ENCODE results near the gene CDKAL1.

CDKAL1 gene

DNA sequence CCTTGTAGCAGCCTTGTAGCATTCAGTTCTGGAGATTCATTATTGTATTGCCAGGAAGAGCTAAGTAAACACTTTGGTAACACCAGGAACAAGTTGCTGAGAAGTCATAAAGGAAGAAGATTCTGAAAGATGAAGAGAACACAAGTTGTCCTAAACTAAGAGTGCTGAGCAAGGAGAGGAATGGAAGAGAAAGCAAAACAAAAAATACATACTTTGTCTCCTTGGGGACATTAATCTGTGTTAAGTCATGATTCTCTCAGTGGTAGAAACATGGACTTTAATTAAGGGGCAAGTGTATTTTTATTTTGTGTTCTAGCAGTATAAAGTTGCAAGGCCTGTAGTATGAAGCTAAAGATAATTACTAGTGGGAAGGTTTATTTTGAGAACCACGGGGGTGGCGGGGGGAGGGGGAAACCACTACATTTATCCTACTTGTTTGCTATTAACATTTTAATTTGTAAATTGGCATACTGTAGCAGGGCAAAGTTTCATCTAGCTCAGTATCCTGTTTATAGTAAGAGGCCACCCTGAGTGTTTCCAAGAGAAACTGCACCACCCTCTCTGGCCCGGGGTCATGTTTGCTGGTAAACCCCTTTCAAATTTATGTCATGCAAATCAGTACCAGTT lies 463.0 kb downstream of the CDKAL1 start:
- no peak for DNase-seq

GRCh38 chr6:20997770-20998147 lies 463.5 kb downstream of the CDKAL1 start:
- no peak for DNase-seq

GRCh38 chr6:20998748-20999448 lies 464.6 kb downstream of the CDKAL1 start:
- DNase-seq: no peak

DNA sequence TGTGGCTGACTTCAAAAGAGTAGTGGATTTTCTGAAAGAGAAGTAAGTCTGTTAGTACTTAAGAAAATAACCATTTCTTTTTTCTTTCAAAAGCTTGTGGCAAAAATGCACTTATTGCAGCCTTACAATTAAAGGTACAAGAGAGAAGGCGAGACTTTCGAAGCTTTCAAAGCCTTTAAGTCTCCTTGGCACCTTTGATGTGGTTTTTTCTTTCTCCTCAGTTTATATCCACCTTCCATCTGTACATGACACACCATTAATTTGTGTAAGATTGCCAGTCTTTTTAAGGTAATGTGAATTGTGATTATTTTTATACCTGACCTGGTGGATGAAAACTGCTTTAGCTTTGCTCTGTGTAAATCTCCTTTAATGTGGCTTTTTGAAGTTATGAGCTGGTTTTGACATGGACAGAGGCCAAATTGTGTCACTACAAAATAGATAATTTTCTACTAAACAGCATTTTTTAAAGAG lies 466.1 kb downstream of the CDKAL1 start:
- no peak for DNase-seq

GRCh38 chr6:21001736-21002135 lies 467.5 kb downstream of the CDKAL1 start:
- no peak for DNase-seq

GRCh38 chr6:21003780-21004541 lies 469.7 kb downstream of the CDKAL1 start:
- no peak for DNase-seq

- DNase-seq: peak; percentile 19
These were observed 471.7 kb downstream of the CDKAL1 start for GRCh38 chr6:21005816-21006570.

GRCh38 chr6:21019614-21020013 lies 485.4 kb downstream of the CDKAL1 start:
- DNase-seq: no peak

GRCh38 chr6:21022343-21023107 lies 488.3 kb downstream of the CDKAL1 start:
- no peak for DNase-seq

GRCh38 chr6:21023210-21023609 lies 489.0 kb downstream of the CDKAL1 start:
- no peak for DNase-seq

GRCh38 chr6:21024616-21025015 lies 490.4 kb downstream of the CDKAL1 start:
- DNase-seq: no peak

DNA sequence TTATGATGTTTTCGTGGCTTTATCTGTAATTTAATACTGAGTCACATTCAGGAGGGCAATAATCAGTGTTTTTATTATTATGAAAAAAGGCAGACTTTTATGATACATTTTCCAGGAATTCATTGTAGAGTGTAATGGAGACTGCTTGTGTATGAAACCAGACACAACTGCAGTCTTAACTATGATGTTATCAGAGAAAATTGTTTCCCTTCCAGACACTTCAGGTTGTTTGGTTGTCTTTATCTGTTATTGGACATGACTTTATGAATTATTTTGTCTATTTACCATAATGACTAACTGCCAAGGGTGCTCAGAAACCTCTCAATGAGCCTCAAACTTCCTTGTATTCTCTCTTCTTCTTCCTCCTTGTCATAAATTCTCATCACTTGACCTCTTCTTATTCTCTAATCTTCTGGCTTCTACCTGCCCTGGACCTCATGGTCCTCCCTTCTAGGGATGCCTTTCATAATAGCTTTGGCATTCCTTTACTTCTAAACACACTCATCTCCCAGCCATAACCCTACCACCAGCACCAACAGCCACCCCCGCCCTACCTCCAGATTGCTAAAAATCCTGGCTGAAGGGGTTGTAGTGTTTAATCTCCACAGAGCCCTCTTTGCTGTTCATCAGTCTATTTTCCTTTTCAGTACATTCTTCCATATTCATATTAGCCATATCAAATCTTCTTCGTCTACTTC lies 492.5 kb downstream of the CDKAL1 start:
- DNase-seq: no peak

GRCh38 chr6:21027507-21027906 lies 493.2 kb downstream of the CDKAL1 start:
- DNase-seq: no peak

- DNase-seq: no peak
These were observed 496.9 kb downstream of the CDKAL1 start for GRCh38 chr6:21031182-21031581.

DNA sequence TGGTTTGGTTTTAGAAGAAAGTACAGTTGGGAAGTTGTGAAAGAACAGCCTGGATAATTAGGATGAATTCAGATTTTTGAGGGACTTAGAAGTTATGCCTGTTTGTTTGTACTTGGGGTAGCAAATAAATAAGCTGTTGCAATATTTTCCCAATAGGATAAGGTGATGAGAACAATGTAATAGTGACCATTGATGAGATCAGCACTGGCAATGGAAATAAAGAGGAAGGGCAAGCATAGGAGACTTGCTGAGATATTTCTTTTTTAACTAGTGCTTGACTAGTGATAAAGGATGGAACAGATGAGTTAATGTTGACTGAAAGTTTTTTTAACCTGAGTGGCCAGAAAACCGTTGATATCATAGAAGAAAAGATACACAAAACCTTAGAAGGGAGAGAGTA lies 498.8 kb downstream of the CDKAL1 start:
- DNase-seq: no peak

DNA sequence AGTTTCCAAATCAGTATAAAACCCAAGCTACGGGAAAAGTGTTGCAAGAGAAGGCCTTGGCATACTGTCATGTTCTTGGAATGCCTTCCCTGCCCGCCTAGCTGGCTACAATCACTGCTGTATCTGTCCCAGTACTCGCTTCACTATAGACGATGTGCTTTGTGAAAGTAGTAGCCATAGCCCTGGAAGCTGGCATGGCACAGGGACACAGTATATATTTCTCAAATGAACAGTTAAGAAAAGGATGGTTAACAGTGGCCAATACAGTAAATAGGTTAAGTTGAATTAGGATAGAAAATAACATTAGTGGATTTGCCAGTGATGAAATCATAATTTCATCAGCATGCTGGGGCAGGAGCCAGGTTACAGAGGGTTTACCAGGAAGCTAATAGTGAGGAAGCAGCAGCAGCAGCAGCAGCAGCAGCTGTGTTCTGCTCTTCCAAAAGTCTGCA lies 499.3 kb downstream of the CDKAL1 start:
- DNase-seq: no peak

DNA sequence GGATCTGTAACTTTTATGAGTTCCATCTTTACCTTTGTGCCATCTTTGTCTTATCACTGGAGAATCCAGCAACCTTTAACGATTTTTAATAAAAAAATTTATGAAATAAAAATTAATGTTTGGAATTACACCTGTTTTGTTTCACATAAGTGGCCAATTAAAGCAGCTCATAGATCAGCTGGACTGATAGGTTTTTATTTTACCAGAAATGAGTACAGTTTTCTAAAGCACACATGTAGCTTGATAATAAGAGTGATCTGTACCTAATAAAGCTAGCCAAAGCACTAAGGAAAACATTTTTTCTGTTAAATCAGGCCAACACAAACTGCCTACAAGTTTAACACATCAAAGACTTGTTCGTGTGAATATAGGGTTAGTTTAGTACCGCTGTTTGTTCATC lies 500.1 kb downstream of the CDKAL1 start:
- DNase-seq: no peak

DNA sequence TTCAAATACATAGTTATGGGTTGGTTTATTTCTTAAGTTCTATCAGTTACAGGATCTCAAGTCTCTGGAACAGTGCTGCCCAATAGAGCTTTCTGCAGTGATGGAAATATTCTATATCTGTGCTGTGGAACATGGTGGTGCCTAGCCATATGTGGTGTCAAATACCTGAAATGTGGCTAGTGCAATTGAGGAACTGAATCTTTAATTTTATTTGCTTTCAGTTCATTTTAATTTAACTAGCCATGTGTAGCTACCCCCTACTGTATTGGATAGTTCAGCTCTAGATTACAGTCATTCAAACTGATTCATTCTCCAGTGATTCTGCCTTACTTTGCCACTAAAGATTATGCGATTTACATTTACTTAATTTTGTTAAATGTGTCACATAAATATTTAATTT lies 503.2 kb downstream of the CDKAL1 start:
- no peak for DNase-seq

DNA sequence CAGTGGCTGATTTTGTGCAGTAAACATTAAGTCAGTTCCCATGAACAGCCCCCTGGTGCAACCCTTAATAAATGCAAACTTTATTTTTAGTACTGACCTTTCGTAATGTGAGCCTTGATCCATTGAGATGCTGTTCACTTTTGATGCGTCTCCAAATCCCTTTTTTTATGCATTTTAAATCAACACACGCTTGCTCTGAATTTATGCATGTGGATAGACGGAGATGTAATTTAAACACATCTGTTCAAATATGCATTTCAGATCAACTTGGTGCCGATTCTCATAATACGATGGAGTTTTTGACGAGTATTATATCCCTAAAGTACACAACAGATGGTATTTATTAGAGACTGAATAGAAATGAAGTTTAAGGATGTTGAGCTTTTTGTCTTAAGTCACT lies 505.7 kb downstream of the CDKAL1 start:
- DNase-seq: no peak

DNA sequence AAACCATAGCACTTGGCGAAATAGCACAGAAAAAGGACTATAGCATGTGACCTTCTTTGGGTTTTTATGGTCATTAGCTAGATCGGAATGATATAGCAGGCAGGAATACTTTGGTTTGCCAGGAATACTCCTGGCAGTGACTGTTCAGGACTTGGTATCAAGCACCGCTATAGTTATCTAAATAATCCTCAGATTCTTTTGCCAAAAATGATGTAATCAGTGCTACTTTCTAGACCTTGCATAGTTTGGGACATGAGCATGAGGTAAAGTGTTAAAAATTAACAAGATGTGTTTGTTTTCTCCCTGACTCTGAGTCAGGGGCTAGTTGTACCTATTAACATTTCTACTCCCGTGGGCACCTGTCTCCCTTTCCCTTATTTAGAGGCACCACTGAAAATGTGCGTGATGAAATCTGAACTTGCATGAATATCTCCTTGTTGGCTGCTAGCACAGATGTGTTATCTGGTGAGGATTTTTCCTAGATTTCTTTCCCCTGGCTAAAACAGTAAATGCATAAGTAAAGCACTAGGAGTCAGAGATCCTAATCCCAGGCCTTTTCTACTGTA lies 511.0 kb downstream of the CDKAL1 start:
- DNase-seq: no peak

- DNase-seq: no peak
These were observed 512.0 kb downstream of the CDKAL1 start for GRCh38 chr6:21046276-21046675.
